Muscle of leg (tissue), 11 donors: Measurements from ENCODE around the gene PTGER4. TPM values are rescaled to one million over a fixed set of nuclear protein-coding genes. Genes with fewer than 3 reads are reported as not detected.
A peak's percentile ranks its signal among the peaks of the same experiment; 100 is the strongest.
"Not testable (repeated sequence)": the region's sequence is repeated elsewhere in the genome, so short reads cannot be mapped to it uniquely, and the experiment has no call there.

Experiments
- DNase-seq: peaks from one replicate; pipeline ENCODE4 v3.0.0; 2013
- H3K27ac ChIP-seq: one replicate; pipeline ENCODE4 v1.5.1; 2013; ENCODE audit warnings: mild to moderate bottlenecking, low read length, control low read depth
- H3K27me3 ChIP-seq: one replicate; pipeline ENCODE4 v1.6.1; 2013; ENCODE audit warnings: low read length; ENCODE audit not compliant: control insufficient read depth, insufficient read depth
- H3K36me3 ChIP-seq: one replicate; pipeline ENCODE4 v1.6.1; 2013; ENCODE audit warnings: low read length; ENCODE audit not compliant: control insufficient read depth, insufficient read depth
- H3K4me1 ChIP-seq: one replicate; pipeline ENCODE4 v1.6.1; 2013; ENCODE audit warnings: low read length; ENCODE audit not compliant: control insufficient read depth, insufficient read depth
- H3K4me3 ChIP-seq: one replicate; pipeline ENCODE4 v1.5.1; 2013; ENCODE audit warnings: low read length, control low read depth
- H3K9me3 ChIP-seq: replicated peaks from 2 replicates; pipeline ENCODE4 v1.6.1; 2013; ENCODE audit warnings: low read depth, low read length; ENCODE audit not compliant: control insufficient read depth
- WGBS: methylation state at CpG from one replicate; pipeline ENCODE4 v1.1.5; 2013; ENCODE audit warnings: missing lambda C conversion rate; ENCODE audit not compliant: insufficient coverage; 5-methylcytosine and 5-hydroxymethylcytosine counted together
- polyA plus RNA-seq, 8 donors: library from polyadenylated mRNA; unstranded; fragments of 120-200 nt; gene quantifications; one replicate each; pipeline versions ENCODE4 v1.2.1 to v1.2.3, GENCODE V29; 2013; ENCODE audit warnings: inconsistent platforms in 1 of 8, low replicate concordance in 1 of 8; ENCODE audit not compliant: insufficient read length in 8 of 8, insufficient read depth in 1 of 8
- total RNA-seq: library from RNA; stranded (reverse); fragments of 120-200 nt; gene quantifications from one replicate; pipeline ENCODE4 v1.2.4, GENCODE V29; 2013

The PTGER4 gene
- total and polyA plus RNA-seq, 9 donors, result 4.2 to 9.7 (median 7.6) TPM

GRCh38 chr5:40716590-40716989 is 36.9 kb downstream of the PTGER4 start:
- WGBS, result no CpG with 5 or more reads among the region's 2 CpGs
- H3K4me1 ChIP-seq, result no peaks in the 10 kb centered on the region
- no peaks in the 10 kb centered on the region for H3K27me3 ChIP-seq
- H3K27ac ChIP-seq, result no peak overlapping the region
- peaks cover 3% of the 10 kb centered on the region for H3K9me3 ChIP-seq
- H3K36me3 ChIP-seq, result peaks cover 7% of the 10 kb centered on the region
- H3K4me3 ChIP-seq, result no peak overlapping the region
- DNase-seq, result no peak

GRCh38 chr5:40717281-40717680 is 37.6 kb downstream of the PTGER4 start:
- Histone ChIP-seq H3K27ac (no peak overlapping the region), H3K4me1 (no peaks in the 10 kb centered on the region), H3K36me3 (peaks cover 10% of the 10 kb centered on the region), H3K9me3 (peaks cover 7% of the 10 kb centered on the region), H3K27me3 (no peaks in the 10 kb centered on the region), H3K4me3 (no peak overlapping the region)
- peak; percentile 7 for DNase-seq

GRCh38 chr5:40720069-40720468 is 40.4 kb downstream of the PTGER4 start:
- no peaks in the 10 kb centered on the region for H3K4me1 ChIP-seq
- no peak overlapping the region for H3K27ac ChIP-seq
- peaks cover 10% of the 10 kb centered on the region for H3K36me3 ChIP-seq
- peaks cover 7% of the 10 kb centered on the region for H3K9me3 ChIP-seq
- no peak overlapping the region for H3K4me3 ChIP-seq
- no peaks in the 10 kb centered on the region for H3K27me3 ChIP-seq
- DNase-seq, result no peak

- not testable (repeated sequence) for H3K4me1 ChIP-seq, H3K27ac ChIP-seq, H3K36me3 ChIP-seq, H3K4me3 ChIP-seq, H3K9me3 ChIP-seq, H3K27me3 ChIP-seq, DNase-seq
- 90% methylated on average over 33 of the region's 37 CpGs for WGBS
Measured at GRCh38 chr5:40722497-40722911, 42.8 kb downstream of the PTGER4 start.

- H3K36me3 ChIP-seq, result peaks cover 2% of the 10 kb centered on the region
- DNase-seq, result peak; percentile 5
- H3K4me3 ChIP-seq, result no peak overlapping the region
- H3K27ac ChIP-seq, result no peak overlapping the region
- H3K4me1 ChIP-seq, result no peaks in the 10 kb centered on the region
- 100% methylated on average over 1 of the region's 2 CpGs for WGBS
- H3K9me3 ChIP-seq, result no peaks in the 10 kb centered on the region
- H3K27me3 ChIP-seq, result no peaks in the 10 kb centered on the region
Measured at GRCh38 chr5:40733434-40733833, 53.7 kb downstream of the PTGER4 start.

- 60% methylated on average over 1 of the region's 3 CpGs for WGBS
- Histone ChIP-seq H3K36me3 (peaks cover 2% of the 10 kb centered on the region), H3K9me3 (no peaks in the 10 kb centered on the region), H3K4me1 (no peaks in the 10 kb centered on the region), H3K4me3 (no peak overlapping the region), H3K27ac (no peak overlapping the region), H3K27me3 (no peaks in the 10 kb centered on the region)
- peak; percentile 51 for DNase-seq
Measured at GRCh38 chr5:40733879-40734563, 54.3 kb downstream of the PTGER4 start.

GRCh38 chr5:40734986-40735385 is 55.3 kb downstream of the PTGER4 start:
- H3K9me3 ChIP-seq, result no peaks in the 10 kb centered on the region
- no peak overlapping the region for H3K27ac ChIP-seq
- WGBS, result 92% methylated on average over 1 of the region's 2 CpGs

GRCh38 chr5:40735609-40736008 is 55.9 kb downstream of the PTGER4 start:
- no peak for DNase-seq
- no peaks in the 10 kb centered on the region for H3K4me1 ChIP-seq
- H3K27ac ChIP-seq, result no peak overlapping the region
- H3K36me3 ChIP-seq, result peaks cover 5% of the 10 kb centered on the region
- no peaks in the 10 kb centered on the region for H3K27me3 ChIP-seq
- no peak overlapping the region for H3K4me3 ChIP-seq
- H3K9me3 ChIP-seq, result peaks cover 4% of the 10 kb centered on the region

More at GRCh38 chr5:40734986-40735385, 55.3 kb downstream of the PTGER4 start:
- DNase-seq, result no peak
- no peak overlapping the region for H3K4me3 ChIP-seq
- no peaks in the 10 kb centered on the region for H3K4me1 ChIP-seq
- H3K27me3 ChIP-seq, result no peaks in the 10 kb centered on the region
- peaks cover 2% of the 10 kb centered on the region for H3K36me3 ChIP-seq

- peak; percentile 78 for DNase-seq
- peaks cover 7% of the 10 kb centered on the region for H3K9me3 ChIP-seq
- H3K4me1 ChIP-seq, result no peaks in the 10 kb centered on the region
- peaks cover 7% of the 10 kb centered on the region for H3K36me3 ChIP-seq
- H3K27me3 ChIP-seq, result no peaks in the 10 kb centered on the region
- H3K27ac ChIP-seq, result no peak overlapping the region
- no peak overlapping the region for H3K4me3 ChIP-seq
- no CpG with 5 or more reads among the region's 1 CpG for WGBS
Measured at GRCh38 chr5:40736103-40736875, 56.6 kb downstream of the PTGER4 start.

- DNase-seq, result no peak
- Histone ChIP-seq H3K4me1 (no peaks in the 10 kb centered on the region), H3K9me3 (peaks cover 8% of the 10 kb centered on the region), H3K36me3 (peaks cover 12% of the 10 kb centered on the region), H3K27me3 (no peaks in the 10 kb centered on the region), H3K4me3 (no peak overlapping the region), H3K27ac (no peak overlapping the region)
Measured at GRCh38 chr5:40738502-40738901, 58.8 kb downstream of the PTGER4 start.
